Activated T-cell treated with anti-CD3 and anti-CD28 coated beads, Interleukin-2, amount 50 U/mL, for 24 hours (primary cell): ENCODE measurements around the gene OTOF.
"Not testable (repeated sequence)": the region's sequence is repeated elsewhere in the genome, so short reads cannot be mapped to it uniquely, and the experiment has no call there.

Experiments used
- DNase-seq: peaks from one replicate; pipeline ENCODE4 v3.0.0-alpha.2; 2020
- H3K27ac Mint-ChIP-seq: 2 replicates; pipeline ENCODE4 v1.8.0; 2020; ENCODE audit warnings: mild to moderate bottlenecking, mixed read lengths
- H3K27me3 Mint-ChIP-seq: 2 replicates; pipeline ENCODE4 v1.8.0; 2020; ENCODE audit warnings: mixed read lengths
- H3K36me3 Mint-ChIP-seq: 2 replicates; pipeline ENCODE4 v1.8.0; 2020; ENCODE audit warnings: low read depth, mixed read lengths
- H3K4me1 Mint-ChIP-seq: 2 replicates; pipeline ENCODE4 v1.8.0; 2020; ENCODE audit warnings: low read depth, mixed read lengths
- H3K4me3 Mint-ChIP-seq: 2 replicates; pipeline ENCODE4 v1.8.0; 2020; ENCODE audit warnings: mild to moderate bottlenecking, moderate library complexity, mixed read lengths
- H3K9me3 Mint-ChIP-seq: 2 replicates; pipeline ENCODE4 v1.8.0; 2020; ENCODE audit warnings: mixed read lengths

OTOF gene

GRCh38 chr2:26469955-26470354 is 8.0 kb downstream of the OTOF start:
- DNase-seq: no peak
- H3K9me3 Mint-ChIP-seq: peaks cover 4% of the 10 kb centered on the region
- no peaks in the 10 kb centered on the region for H3K36me3 Mint-ChIP-seq
- H3K27ac Mint-ChIP-seq: no peak overlapping the region
- H3K4me1 Mint-ChIP-seq: no peaks in the 10 kb centered on the region
- H3K4me3 Mint-ChIP-seq: no peak overlapping the region
- no peaks in the 10 kb centered on the region for H3K27me3 Mint-ChIP-seq

- Mint-ChIP-seq H3K27me3 (no peaks in the 10 kb centered on the region), H3K36me3 (no peaks in the 10 kb centered on the region), H3K9me3 (peaks cover 4% of the 10 kb centered on the region), H3K4me3 (no peak overlapping the region), H3K27ac (no peak overlapping the region), H3K4me1 (no peaks in the 10 kb centered on the region)
- peak; percentile 76 for DNase-seq
Observed at GRCh38 chr2:26469092-26469710, 8.7 kb downstream of the OTOF start.

GRCh38 chr2:26468544-26468943 is 9.4 kb downstream of the OTOF start:
- H3K27me3 Mint-ChIP-seq, H3K27ac Mint-ChIP-seq, H3K4me1 Mint-ChIP-seq, H3K4me3 Mint-ChIP-seq, DNase-seq, H3K36me3 Mint-ChIP-seq, H3K9me3 Mint-ChIP-seq: not testable (repeated sequence)

- no peaks in the 10 kb centered on the region for H3K27me3 Mint-ChIP-seq
- no peak overlapping the region for H3K27ac Mint-ChIP-seq
Observed at GRCh38 chr2:26466662-26467310, 11.1 kb downstream of the OTOF start.

GRCh38 chr2:26465981-26466471 is 11.9 kb downstream of the OTOF start:
- Mint-ChIP-seq H3K36me3 (no peaks in the 10 kb centered on the region), H3K27me3 (no peaks in the 10 kb centered on the region), H3K4me3 (no peak overlapping the region), H3K4me1 (no peaks in the 10 kb centered on the region), H3K27ac (no peak overlapping the region), H3K9me3 (peaks cover 4% of the 10 kb centered on the region)
- no peak for DNase-seq

More at GRCh38 chr2:26466662-26467310, 11.1 kb downstream of the OTOF start:
- H3K4me3 Mint-ChIP-seq: no peak overlapping the region
- no peaks in the 10 kb centered on the region for H3K4me1 Mint-ChIP-seq
- H3K36me3 Mint-ChIP-seq: no peaks in the 10 kb centered on the region
- peaks cover 4% of the 10 kb centered on the region for H3K9me3 Mint-ChIP-seq
- DNase-seq: no peak

GRCh38 chr2:26465266-26465925 is 12.5 kb downstream of the OTOF start:
- H3K27ac Mint-ChIP-seq: no peak overlapping the region
- H3K4me3 Mint-ChIP-seq: no peak overlapping the region
- no peak for DNase-seq
- no peaks in the 10 kb centered on the region for H3K27me3 Mint-ChIP-seq
- no peaks in the 10 kb centered on the region for H3K4me1 Mint-ChIP-seq
- H3K9me3 Mint-ChIP-seq: peaks cover 4% of the 10 kb centered on the region
- no peaks in the 10 kb centered on the region for H3K36me3 Mint-ChIP-seq

GRCh38 chr2:26464390-26465265 is 13.3 kb downstream of the OTOF start:
- Mint-ChIP-seq H3K9me3 (peaks cover 4% of the 10 kb centered on the region), H3K27ac (no peak overlapping the region), H3K4me1 (no peaks in the 10 kb centered on the region), H3K27me3 (no peaks in the 10 kb centered on the region), H3K4me3 (no peak overlapping the region), H3K36me3 (no peaks in the 10 kb centered on the region)
- DNase-seq: no peak

GRCh38 chr2:26463244-26464192 is 14.4 kb downstream of the OTOF start:
- no peak overlapping the region for H3K4me3 Mint-ChIP-seq
- no peaks in the 10 kb centered on the region for H3K36me3 Mint-ChIP-seq
- H3K9me3 Mint-ChIP-seq: no peaks in the 10 kb centered on the region

GRCh38 chr2:26462511-26463243 is 15.2 kb downstream of the OTOF start:
- no peak overlapping the region for H3K27ac Mint-ChIP-seq
- no peak for DNase-seq
- H3K4me1 Mint-ChIP-seq: no peaks in the 10 kb centered on the region
- no peaks in the 10 kb centered on the region for H3K9me3 Mint-ChIP-seq
- H3K27me3 Mint-ChIP-seq: no peaks in the 10 kb centered on the region
- H3K4me3 Mint-ChIP-seq: no peak overlapping the region
- H3K36me3 Mint-ChIP-seq: no peaks in the 10 kb centered on the region

More at GRCh38 chr2:26463244-26464192, 14.4 kb downstream of the OTOF start:
- no peaks in the 10 kb centered on the region for H3K4me1 Mint-ChIP-seq
- no peak for DNase-seq
- no peak overlapping the region for H3K27ac Mint-ChIP-seq
- H3K27me3 Mint-ChIP-seq: no peaks in the 10 kb centered on the region

GRCh38 chr2:26462100-26462499 is 15.8 kb downstream of the OTOF start:
- no peaks in the 10 kb centered on the region for H3K36me3 Mint-ChIP-seq
- no peaks in the 10 kb centered on the region for H3K9me3 Mint-ChIP-seq
- H3K4me1 Mint-ChIP-seq: no peaks in the 10 kb centered on the region
- DNase-seq: no peak
- H3K27me3 Mint-ChIP-seq: no peaks in the 10 kb centered on the region
- no peak overlapping the region for H3K27ac Mint-ChIP-seq
- no peak overlapping the region for H3K4me3 Mint-ChIP-seq

GRCh38 chr2:26461601-26462023 is 16.3 kb downstream of the OTOF start:
- H3K4me1 Mint-ChIP-seq: no peaks in the 10 kb centered on the region
- H3K27ac Mint-ChIP-seq: no peak overlapping the region
- H3K9me3 Mint-ChIP-seq: no peaks in the 10 kb centered on the region
- H3K36me3 Mint-ChIP-seq: no peaks in the 10 kb centered on the region
- no peak for DNase-seq
- H3K4me3 Mint-ChIP-seq: no peak overlapping the region
- no peaks in the 10 kb centered on the region for H3K27me3 Mint-ChIP-seq

- Mint-ChIP-seq H3K27me3 (no peaks in the 10 kb centered on the region), H3K4me3 (no peak overlapping the region), H3K36me3 (no peaks in the 10 kb centered on the region), H3K4me1 (no peaks in the 10 kb centered on the region), H3K27ac (no peak overlapping the region), H3K9me3 (no peaks in the 10 kb centered on the region)
- DNase-seq: no peak
Observed at GRCh38 chr2:26460613-26461031, 17.3 kb downstream of the OTOF start.

- no peak for DNase-seq
- Mint-ChIP-seq H3K36me3 (no peaks in the 10 kb centered on the region), H3K27me3 (no peaks in the 10 kb centered on the region), H3K4me3 (no peak overlapping the region), H3K9me3 (no peaks in the 10 kb centered on the region), H3K4me1 (no peaks in the 10 kb centered on the region), H3K27ac (no peak overlapping the region)
Observed at GRCh38 chr2:26459991-26460612, 17.8 kb downstream of the OTOF start.
